NB4 (cell line): ENCODE data around the gene NT5DC4.

Experiments
- CTCF ChIP-seq: IDR thresholded peaks from one replicate; pipeline ENCODE4 v1.5.1; 2012; ENCODE audit warnings: low read depth, low read length
- POLR2A ChIP-seq: IDR thresholded peaks from 2 replicates; pipeline ENCODE4 v1.6.1; 2011; ENCODE audit warnings: mild to moderate bottlenecking; ENCODE audit not compliant: insufficient read length; ENCODE audit errors: extremely low read depth

GRCh38 chr2:112755444-112755843 lies 34.6 kb downstream of the NT5DC4 start:
- TF ChIP-seq CTCF (no peak), POLR2A (no peak)
